SU-DHL-6 (cell line): Measurements from ENCODE around the gene LURAP1L.

ENCODE experiments used
- H2AFZ ChIP-seq: fragments of 200-600 bp; sonication (generic); 2 replicates; pipeline ENCODE4 v1.6.1; 2014; ENCODE audit warnings: low read depth, mild to moderate bottlenecking, moderate library complexity, mixed read lengths, antibody characterized with exemption, low read length; ENCODE audit not compliant: severe bottlenecking
- H3F3A ChIP-seq: fragments of 200-600 bp; shearing (Covaris generic); 2 replicates; pipeline ENCODE4 v1.6.0; 2016; ENCODE audit warnings: antibody characterized with exemption, mild to moderate bottlenecking; ENCODE audit not compliant: insufficient read depth
- H3K27ac ChIP-seq: fragments of 200-600 bp; sonication (generic); 2 replicates; pipeline ENCODE4 v1.5.1; 2016; ENCODE audit warnings: low read depth, mild to moderate bottlenecking, low read length, moderate library complexity, mixed read lengths
- H3K27me3 ChIP-seq: fragments of 200-600 bp; sonication (generic), shearing (Covaris generic); 2 replicates; pipeline ENCODE4 v1.6.0; 2014; ENCODE audit warnings: mild to moderate bottlenecking, low read length
- H3K36me3 ChIP-seq: fragments of 200-600 bp; sonication (generic); 2 replicates; pipeline ENCODE4 v1.6.1; 2014; ENCODE audit warnings: mild to moderate bottlenecking, low read length, mixed read lengths
- H3K4me2 ChIP-seq: fragments of 300-600, 200-600 bp; shearing (Covaris generic), sonication (generic); 2 replicates; pipeline ENCODE4 v1.6.0; 2014; ENCODE audit warnings: low read length, low read depth, mild to moderate bottlenecking; ENCODE audit not compliant: poor library complexity, severe bottlenecking
- H3K4me3 ChIP-seq: fragments of 200-600 bp; sonication (generic); 2 replicates; pipeline ENCODE4 v1.5.1; 2014; ENCODE audit warnings: antibody characterized with exemption, low read length, mild to moderate bottlenecking, mixed read lengths; ENCODE audit not compliant: insufficient read depth, poor library complexity, severe bottlenecking
- H3K79me2 ChIP-seq: fragments of 200-600 bp; sonication (generic); 2 replicates; pipeline ENCODE4 v1.6.1; 2014; ENCODE audit warnings: mild to moderate bottlenecking, low read length, moderate library complexity; ENCODE audit not compliant: insufficient read depth
- H3K9ac ChIP-seq: fragments of 200-600 bp; sonication (generic); 2 replicates; pipeline ENCODE4 v1.7.0; 2014; ENCODE audit warnings: mild to moderate bottlenecking, low read length
- H3K9me2 ChIP-seq: fragments of 200-600 bp; sonication (generic); replicated peaks from 2 replicates; pipeline ENCODE4 v1.6.1; 2014; ENCODE audit warnings: low read length; ENCODE audit not compliant: insufficient read depth
- H3K9me3 ChIP-seq: fragments of 200-600 bp; sonication (generic); 2 replicates; pipeline ENCODE4 v1.6.1; 2014; ENCODE audit warnings: low read length, mixed read lengths; ENCODE audit not compliant: insufficient read depth
- H4K20me1 ChIP-seq: fragments of 200-600 bp; sonication (generic); 2 replicates; pipeline ENCODE4 v1.6.1; 2014; ENCODE audit warnings: low read depth, mild to moderate bottlenecking, antibody characterized with exemption, low read length, moderate library complexity, mixed read lengths
- EZH2phosphoT487 ChIP-seq: fragments of 200-600 bp; sonication (generic), shearing (Covaris generic); conservative IDR thresholded peaks from 2 replicates; pipeline ENCODE4 v1.6.1; 2018; ENCODE audit warnings: mild to moderate bottlenecking, antibody characterized with exemption, low read length, moderate library complexity, mixed read lengths
- TF ChIP-seq, protein P1 (sequence below): fragments of 200-600 bp; sonication (generic); IDR thresholded peaks from one replicate; pipeline ENCODE4 v1.5.1; 2017; ENCODE audit warnings: antibody characterized with exemption, mild to moderate bottlenecking, low read length, moderate library complexity; ENCODE audit not compliant: insufficient read depth, poor library complexity, severe bottlenecking

LURAP1L gene, protein sequence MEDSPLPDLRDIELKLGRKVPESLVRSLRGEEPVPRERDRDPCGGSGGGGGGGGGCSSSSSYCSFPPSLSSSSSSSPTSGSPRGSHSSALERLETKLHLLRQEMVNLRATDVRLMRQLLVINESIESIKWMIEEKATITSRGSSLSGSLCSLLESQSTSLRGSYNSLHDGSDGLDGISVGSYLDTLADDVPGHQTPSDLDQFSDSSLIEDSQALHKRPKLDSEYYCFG

DNA sequence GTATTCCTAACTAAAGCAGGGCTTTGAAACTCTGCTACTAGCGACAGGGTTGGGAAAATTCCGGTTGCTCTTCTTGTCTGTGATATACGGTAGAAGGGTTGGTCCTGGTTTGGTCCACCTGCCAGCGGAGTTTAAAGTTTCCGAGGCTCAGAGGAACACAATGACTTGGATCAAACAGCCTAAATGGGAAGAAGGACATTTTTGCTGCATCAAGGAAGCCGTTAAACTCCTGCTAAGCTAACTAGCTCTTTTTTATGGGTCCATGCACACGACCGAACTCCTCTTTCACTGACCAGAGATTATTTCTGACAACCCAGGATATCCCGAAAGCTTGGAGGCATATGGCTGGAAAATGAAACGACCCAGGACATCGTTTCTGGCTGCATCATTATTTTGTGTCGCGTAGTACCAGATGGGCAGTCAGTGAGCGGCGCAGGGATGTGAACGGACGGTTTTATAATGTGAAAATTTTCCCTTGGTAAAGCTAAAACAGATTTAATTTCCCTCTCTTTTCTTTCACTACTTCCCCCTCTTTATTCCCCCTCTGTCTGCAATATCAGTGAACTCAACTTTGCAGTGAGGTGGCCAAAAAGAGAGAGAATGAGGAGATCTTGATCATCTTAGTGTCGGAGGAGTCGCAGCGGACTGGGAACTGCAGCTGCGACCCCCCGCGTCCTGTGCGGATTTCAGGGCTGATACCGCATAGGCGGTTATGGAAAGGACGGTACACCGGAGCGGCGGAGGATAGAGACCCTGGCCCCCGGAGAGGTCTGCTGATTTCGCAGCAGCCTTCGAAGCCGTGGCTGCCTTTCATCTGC is at the start of gene LURAP1L:
TSS of gene LURAP1L (plus strand) at position 160 of the 818 bp plus-strand sequence. CDS start 696 bp downstream, outside the sequence.
- no peak within 1 kb of the TSS for H2AFZ ChIP-seq
- H3K36me3 ChIP-seq: no peaks in the 10 kb centered on the region
- no peak within 1 kb of the TSS for H3K4me2 ChIP-seq
- H3K4me3 ChIP-seq: no peak within 1 kb of the TSS
- TF ChIP-seq EZH2phosphoT487: no peak
- TF ChIP-seq, protein P1, sequence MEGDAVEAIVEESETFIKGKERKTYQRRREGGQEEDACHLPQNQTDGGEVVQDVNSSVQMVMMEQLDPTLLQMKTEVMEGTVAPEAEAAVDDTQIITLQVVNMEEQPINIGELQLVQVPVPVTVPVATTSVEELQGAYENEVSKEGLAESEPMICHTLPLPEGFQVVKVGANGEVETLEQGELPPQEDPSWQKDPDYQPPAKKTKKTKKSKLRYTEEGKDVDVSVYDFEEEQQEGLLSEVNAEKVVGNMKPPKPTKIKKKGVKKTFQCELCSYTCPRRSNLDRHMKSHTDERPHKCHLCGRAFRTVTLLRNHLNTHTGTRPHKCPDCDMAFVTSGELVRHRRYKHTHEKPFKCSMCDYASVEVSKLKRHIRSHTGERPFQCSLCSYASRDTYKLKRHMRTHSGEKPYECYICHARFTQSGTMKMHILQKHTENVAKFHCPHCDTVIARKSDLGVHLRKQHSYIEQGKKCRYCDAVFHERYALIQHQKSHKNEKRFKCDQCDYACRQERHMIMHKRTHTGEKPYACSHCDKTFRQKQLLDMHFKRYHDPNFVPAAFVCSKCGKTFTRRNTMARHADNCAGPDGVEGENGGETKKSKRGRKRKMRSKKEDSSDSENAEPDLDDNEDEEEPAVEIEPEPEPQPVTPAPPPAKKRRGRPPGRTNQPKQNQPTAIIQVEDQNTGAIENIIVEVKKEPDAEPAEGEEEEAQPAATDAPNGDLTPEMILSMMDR: no peak
- no peaks in the 10 kb centered on the region for H3F3A ChIP-seq
- H3K27me3 ChIP-seq: no peaks in the 10 kb centered on the region
- no peak within 1 kb of the TSS for H3K9ac ChIP-seq
- no peaks in the 10 kb centered on the region for H3K79me2 ChIP-seq
- H4K20me1 ChIP-seq: no peaks in the 10 kb centered on the region
- no peaks in the 10 kb centered on the region for H3K9me3 ChIP-seq
- H3K27ac ChIP-seq: no peak within 1 kb of the TSS
- no peaks in the 10 kb centered on the region for H3K9me2 ChIP-seq

DNA sequence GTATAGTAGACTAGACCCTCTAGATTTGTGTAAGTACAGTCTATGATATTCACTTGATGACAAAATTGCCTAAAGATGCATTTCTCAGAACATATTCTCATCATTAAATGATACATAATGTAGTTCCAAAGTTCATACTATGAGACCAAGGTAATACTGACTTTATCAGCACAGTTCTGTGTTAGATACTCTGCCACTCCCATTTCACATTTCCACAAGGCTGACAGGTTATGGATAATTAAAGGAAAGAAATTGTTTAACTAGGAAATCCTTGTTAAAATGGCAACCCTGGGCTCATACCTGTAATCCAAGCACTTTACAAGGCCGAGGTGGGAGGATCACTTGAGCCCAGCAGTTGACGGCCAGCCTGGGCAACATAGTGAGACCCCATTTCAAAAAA is 48.0 kb upstream of the LURAP1L start:
- no peaks in the 10 kb centered on the region for H3K9me3 ChIP-seq
- no peaks in the 10 kb centered on the region for H3K27me3 ChIP-seq
- no peaks in the 10 kb centered on the region for H3K79me2 ChIP-seq
- no peak overlapping the region for H3K27ac ChIP-seq
- no peak overlapping the region for H3K4me3 ChIP-seq
- no peak for TF ChIP-seq EZH2phosphoT487
- TF ChIP-seq, protein P1: no peak
- no peaks in the 10 kb centered on the region for H4K20me1 ChIP-seq
- H3K4me2 ChIP-seq: no peak overlapping the region
- no peak overlapping the region for H3K9ac ChIP-seq
- no peaks in the 10 kb centered on the region for H3K9me2 ChIP-seq
- no peaks in the 10 kb centered on the region for H3F3A ChIP-seq
- no peaks in the 10 kb centered on the region for H3K36me3 ChIP-seq
- no peak overlapping the region for H2AFZ ChIP-seq

DNA sequence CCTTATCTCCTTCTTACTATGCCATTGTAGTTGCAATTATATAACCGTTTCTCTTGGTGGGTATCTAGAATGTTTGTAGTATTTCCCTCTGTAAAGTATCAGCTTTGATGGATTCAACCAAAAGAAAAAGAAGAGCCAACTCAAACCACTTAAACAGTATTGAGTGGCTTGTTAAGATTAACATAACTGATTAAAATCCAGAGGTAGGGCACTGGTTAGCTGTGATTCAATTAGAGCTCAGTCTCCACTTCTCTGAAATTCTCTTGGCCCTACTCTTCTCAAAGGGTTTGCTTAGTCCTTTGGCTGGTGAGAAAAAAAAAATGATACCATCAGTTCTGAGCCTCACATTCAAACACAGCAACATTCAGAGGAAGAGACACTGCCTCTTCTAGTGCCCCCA is 44.6 kb upstream of the LURAP1L start:
- no peak overlapping the region for H2AFZ ChIP-seq
- no peak overlapping the region for H3K27ac ChIP-seq
- no peaks in the 10 kb centered on the region for H3K27me3 ChIP-seq
- no peak overlapping the region for H3K4me3 ChIP-seq
- H3F3A ChIP-seq: no peaks in the 10 kb centered on the region
- H3K79me2 ChIP-seq: no peaks in the 10 kb centered on the region
- H3K9me2 ChIP-seq: no peaks in the 10 kb centered on the region
- no peak overlapping the region for H3K9ac ChIP-seq
- H3K4me2 ChIP-seq: no peak overlapping the region
- TF ChIP-seq, protein P1: no peak
- TF ChIP-seq EZH2phosphoT487: no peak
- no peaks in the 10 kb centered on the region for H3K36me3 ChIP-seq
- no peaks in the 10 kb centered on the region for H4K20me1 ChIP-seq
- no peaks in the 10 kb centered on the region for H3K9me3 ChIP-seq
